Measurements from ENCODE around the gene SCN2A. TPM values are rescaled to one million over a fixed set of nuclear protein-coding genes. Genes with fewer than 3 reads are reported as not detected.

SCN2A gene
- under 0.01 TPM in 2 replicates for total RNA-seq

DNA sequence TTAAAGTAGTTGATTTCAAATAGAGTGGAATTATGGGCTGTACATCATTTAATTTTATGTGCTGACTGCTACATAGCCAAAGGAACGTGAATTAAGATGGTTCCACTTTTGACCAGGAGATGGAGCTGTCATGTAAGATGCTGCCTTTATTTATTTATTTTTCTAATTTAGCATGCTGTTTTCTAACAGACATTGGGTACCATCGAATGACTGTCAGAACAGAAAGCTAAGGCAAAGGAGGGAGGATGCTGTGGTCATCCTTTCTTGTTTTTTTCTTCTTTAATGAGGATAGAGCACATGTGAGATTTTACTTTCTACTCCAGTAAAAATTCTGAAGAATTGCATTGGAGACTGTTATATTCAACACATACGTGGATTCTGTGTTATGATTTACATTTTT is at the start of gene SCN2A:
SCN2A (plus strand) TSS at position 185 of the 400 bp plus-strand sequence. CDS start 56,410 bp downstream, outside the sequence.
- DNase-seq (ENCODE audit: low read depth in 2 of 2): peak; percentile 51 to 66

DNA sequence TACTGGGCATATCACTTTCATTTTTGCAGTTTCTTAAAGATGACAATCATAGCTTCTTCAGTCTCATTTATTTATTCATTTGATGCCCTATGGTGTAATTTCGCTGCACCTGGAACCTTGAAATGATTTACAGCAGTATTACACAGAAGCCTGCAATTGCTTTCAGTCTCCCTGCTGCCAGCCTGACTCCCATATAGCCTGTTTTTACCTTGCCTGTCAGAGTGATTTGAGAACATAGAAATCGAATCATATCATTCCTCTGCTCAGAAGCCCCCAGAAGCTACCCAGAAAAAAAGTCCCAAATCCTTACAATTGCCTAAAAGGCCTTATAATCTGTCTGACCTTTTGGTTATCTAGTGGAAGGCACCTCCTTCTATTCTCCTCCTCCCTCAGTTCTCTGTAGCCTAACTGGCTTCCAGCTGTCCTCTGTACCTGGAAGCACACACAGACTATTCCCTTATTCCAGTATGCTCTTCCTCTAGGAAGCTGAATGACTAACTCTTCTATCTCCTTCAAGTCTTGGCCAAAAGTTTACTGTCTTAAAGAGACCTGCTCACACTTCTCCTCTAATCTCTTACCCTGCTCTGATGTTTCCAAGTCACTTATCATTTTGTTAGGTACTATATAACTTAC is 48.0 kb upstream of the SCN2A start:
- no peak for DNase-seq (ENCODE audit: low read depth in 2 of 2)

DNA sequence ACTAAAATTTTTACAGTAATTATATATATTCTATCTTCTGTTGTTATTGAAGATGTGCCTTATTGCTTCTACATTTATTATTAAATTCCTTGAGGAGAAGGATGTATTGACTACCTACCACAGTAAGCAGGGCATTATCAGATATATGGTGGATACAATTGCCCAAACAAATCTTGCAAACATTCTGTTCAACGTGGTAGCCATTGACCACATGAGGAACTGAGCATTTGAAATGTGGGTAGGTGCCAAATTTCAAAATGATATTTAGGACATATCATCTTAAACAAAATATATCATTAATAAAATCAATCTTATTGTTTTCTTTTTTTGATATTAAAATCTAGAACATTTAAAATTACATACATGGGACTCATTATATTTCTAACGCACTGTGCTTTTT is 46.5 kb upstream of the SCN2A start:
- no peak for DNase-seq (ENCODE audit: low read depth in 2 of 2)

DNA sequence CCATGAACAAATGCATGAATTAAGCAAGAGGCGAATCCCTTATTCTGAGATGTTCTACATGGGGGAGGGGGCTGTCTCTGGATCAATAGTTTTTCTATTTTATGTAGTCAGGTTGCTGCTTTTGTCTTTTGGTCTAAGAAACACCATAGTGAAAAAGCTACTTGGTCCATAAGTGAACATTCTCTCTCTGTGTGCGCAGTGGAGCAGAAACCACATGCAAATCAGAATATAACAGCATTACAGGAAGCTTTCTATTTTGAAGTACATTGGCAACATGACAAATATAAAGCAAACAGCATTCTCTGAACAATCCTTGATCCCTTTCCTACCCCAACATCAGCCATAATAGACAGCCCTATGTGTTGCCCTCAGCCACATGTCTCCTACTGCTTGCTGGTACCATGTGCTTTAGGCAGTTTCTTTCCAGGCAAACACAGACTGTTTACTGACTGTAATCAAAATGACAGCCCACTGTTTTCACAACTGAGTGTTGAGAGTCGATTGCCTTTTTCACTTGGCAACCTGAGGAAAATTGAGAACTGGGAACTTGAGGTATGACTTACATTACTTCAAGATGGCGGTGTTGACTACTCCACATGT is 45.9 kb upstream of the SCN2A start:
- no peak for DNase-seq (ENCODE audit: low read depth in 2 of 2)

DNA sequence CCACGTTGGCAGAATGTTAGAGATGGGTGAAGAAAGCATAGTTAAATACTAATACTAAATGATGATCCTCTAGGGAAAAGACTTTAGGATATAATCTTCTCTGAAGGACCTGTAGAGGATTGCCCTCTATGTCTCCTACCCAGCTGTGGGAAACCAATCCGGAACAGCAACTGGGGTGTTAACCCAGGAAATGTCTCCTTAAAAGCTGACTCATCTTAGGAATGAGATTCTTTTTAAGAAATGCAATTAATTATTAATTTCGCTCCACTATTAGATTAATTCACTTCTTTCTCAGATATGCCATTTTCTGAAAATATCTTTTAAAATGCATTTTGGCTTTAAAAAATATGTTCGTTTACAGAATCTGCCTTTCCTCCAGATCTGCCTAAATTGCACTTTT is 42.8 kb upstream of the SCN2A start:
- no peak for DNase-seq (ENCODE audit: low read depth in 2 of 2)

DNA sequence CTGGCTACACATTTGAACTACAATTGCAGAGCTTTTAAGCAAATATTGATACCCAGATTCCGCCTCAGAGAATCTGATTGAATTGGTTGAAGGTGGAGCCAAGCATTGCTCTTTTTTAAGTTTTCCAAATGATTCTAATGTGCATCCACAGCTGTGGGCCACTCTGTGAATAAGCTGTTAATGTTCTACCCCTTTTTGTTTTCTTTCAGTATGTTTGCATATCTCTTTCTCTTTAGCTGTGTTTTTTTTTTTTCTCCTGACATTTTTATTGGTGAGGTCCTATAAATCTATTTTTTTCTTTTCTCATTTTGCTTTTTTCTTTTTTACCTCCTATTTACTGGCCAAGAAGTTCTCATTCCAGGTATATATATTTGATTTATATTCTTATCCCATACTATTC is 41.9 kb upstream of the SCN2A start:
- DNase-seq (ENCODE audit: low read depth in 2 of 2): no peak

DNA sequence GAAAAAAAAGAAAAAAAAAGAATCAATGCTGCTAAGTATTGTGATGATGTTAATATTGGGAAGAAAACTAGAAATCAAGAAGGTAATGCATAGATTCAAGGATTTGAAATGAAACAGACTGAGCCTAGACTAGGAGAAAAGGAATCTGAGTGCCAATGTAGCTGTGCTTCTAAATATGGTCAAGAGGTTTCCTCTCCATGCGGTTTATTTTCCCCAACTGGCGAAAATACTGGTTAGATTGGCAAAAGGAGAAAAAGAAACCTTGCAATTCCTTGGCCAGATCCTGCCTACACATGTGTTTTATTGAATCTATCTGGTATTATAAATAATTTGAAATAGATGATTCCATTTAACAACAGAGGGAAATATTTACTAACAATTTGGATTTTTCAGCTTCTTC is 41.0 kb upstream of the SCN2A start:
- no peak for DNase-seq (ENCODE audit: low read depth in 2 of 2)

DNA sequence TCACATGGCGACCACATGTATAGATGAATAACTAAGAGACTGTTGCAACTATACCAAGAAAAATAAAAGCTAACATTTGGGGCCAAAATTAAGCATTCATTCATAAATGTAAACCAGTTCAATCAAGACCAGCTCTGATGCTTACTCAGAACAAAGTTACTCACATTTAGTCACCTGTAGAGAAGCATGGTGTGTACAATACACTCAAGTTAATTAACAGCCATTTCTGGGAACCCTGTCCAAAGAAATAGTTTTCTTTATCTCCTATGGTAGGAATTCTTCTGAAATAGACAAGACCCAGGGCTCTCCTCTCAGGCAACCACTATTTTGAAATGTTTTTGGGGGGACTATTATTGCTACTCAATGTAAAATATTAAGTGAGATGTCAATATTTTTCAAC is 37.0 kb upstream of the SCN2A start:
- DNase-seq (ENCODE audit: low read depth in 2 of 2): no peak

DNA sequence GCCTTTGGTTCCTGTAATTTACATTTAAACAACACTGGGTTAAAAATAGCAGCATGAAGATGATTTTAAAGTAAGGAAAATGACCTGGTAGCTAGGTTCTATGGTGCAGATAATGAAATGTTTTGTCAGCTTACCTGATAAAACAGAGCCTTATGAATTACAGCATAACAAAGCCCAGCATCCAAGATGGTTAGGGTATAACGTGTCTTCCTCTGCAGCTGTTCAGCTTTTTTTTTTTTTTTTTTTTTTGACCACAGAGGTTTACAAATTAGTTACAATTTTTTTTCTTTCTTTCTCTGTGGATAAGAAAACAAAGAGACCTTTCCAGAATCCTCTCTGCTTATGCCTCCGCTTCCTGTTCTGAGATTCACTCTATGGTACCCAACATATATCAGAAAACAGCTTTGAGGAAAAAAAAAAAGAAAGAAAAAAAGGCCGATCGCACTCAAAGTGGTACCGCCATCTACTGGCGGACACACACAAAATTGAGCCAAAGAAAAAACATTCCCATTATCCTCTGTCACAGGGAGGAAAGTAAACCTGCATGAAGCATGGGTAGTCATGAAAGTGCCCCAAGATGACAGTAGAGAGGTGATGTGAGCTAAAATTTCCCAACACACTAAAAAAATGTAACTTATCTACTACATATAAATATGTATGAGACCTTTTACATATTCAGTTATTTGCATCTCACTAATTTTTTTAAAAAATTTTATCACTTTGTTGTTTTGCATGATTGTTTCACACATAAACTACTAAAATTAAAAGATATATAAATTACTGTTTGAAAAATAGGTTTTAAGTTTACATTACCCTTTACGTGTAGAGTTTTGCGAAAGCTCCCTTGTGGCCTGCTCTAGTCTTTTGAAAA is 35.3 kb upstream of the SCN2A start, which contains the start of gene SCN3A:
SCN3A (minus strand) TSS at position 362 of the 871 bp plus-strand sequence. CDS start 27,656 bp downstream, outside the sequence.
- peak; percentile 26 to 37 for DNase-seq (ENCODE audit: low read depth in 2 of 2)

DNA sequence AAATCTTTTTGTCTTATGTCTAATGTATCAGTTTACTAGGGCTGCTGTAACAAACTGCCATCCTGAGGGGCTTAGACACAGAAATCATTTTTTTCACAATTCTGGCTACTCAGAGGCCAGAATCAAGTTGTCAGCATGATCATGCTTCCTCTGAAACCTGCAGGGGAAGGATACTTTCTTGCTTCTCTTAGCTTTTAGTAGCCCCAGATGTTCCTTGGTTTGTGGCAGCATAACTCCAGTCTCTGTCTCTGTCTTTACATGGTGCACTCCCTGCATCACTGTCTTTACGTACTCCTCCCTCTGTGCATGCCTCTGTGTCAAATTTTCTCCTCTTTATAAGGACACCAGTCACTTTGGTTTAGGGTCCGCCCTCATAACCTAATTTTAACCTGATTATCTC is 33.3 kb upstream of the SCN2A start:
- DNase-seq (ENCODE audit: low read depth in 2 of 2): no peak

DNA sequence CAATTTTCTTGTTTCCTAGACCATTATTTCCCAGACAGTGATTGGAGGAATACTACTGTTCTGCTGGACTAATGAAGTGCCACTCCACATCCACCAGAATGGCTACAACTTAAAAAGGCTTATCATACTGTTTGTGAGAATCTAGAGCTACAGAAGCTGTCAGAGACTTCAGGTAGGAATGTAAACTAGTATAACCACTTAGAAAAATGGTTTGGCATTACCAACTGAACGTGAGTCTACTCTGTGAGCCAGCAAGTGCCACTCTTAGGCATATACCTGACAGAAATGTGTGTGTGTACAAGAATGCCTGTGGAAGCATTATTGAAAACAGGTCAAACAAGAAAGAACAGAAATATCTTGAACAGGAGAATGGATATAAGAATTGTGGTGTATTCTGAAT is 31.1 kb upstream of the SCN2A start:
- DNase-seq (ENCODE audit: low read depth in 2 of 2): no peak

DNA sequence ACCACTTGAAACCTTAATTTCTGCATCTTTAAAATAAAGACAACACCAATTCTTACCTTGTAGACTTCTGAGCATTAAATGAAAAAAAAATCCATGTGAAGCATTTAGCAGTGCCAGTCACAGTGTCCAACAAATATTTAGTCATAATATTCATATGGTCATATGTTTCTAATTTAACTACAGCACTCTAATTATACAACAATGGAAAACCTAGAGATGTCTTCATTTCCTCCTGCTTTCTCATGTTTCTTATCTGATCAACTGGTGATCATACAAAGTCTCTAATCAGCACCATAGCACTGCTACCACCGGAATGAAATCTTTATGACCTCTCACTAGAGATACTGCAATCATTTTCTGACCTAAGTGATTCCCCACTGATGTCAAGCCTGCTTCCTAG is 25.1 kb upstream of the SCN2A start:
- no peak for DNase-seq (ENCODE audit: low read depth in 2 of 2)

DNA sequence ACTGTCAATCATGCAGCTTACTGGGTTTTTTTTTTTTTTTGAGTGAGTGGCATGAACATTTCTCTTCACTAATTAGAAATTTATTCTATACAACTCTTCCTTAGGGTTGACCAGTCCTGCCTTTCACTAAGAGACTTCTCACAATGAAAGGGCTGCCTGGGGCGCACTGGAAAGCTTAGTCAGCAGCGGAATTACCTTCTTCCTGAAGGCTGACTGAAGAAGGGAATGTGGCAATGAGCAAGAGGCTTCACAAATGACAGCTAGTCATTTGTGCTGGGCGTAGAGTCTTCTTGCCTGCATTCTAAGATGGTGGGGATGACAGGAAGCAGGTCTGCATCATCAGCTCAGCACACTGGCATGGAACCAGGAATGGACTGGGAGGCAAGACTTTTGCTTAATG is 19.7 kb upstream of the SCN2A start:
- no peak for DNase-seq (ENCODE audit: low read depth in 2 of 2)

DNA sequence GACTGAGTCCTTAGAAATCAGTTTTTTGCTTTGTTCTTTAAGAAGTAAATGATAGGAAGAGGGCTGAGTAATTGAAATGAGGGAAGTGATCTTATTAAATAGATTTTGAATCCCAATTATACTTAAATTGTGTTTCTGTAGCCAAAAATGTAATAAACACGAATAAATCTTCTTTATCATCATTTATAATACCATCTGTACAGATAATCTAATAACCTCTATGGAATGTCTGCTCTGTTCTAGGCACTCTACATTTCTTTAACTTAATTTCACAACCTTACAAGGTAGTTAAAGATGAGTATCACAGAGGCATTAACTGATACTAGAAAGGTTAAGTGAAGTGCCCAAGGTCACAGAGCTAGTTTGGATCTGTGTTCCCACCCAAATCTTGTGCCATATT is 14.3 kb upstream of the SCN2A start:
- DNase-seq (ENCODE audit: low read depth in 2 of 2): no peak

DNA sequence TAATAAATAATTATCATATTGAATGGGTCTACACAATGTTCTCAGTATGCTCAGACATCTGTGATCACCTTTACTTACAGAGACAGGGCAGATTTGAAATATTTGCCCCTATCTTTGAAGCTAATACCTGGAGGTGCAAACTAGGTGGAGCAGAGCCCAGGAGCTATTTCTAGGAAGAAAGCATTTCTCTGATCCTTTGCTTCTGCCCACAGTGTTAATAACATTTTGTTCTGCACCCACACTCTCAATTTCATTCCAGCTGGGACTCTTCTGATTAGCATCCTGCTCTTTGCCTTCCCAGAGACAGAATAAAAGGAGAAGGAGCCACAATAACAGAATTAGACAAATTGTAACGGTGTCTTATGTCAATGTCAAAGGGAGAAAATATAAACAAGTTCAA is 11.6 kb upstream of the SCN2A start:
- DNase-seq (ENCODE audit: low read depth in 2 of 2): no peak

DNA sequence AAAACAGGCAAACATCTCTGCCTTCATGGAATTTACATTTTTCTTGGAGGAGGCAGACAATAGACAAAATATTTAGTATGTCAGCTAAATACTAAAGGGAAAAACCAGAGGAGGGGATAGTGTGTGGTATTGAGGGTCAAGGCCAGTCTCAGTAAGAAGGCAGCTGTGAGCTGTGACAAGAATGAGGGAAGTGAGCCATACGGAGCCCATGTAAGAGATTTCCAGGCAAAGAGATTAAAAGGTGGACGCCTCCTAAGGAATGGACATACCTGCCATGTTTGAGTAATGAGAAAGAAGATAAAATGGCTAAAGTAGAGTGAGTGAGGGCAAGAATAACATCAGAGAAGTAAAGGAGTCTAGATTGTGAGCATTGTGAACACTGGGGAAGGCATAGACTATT is 2.2 kb upstream of the SCN2A start:
- DNase-seq (ENCODE audit: low read depth in 2 of 2): no peak

DNA sequence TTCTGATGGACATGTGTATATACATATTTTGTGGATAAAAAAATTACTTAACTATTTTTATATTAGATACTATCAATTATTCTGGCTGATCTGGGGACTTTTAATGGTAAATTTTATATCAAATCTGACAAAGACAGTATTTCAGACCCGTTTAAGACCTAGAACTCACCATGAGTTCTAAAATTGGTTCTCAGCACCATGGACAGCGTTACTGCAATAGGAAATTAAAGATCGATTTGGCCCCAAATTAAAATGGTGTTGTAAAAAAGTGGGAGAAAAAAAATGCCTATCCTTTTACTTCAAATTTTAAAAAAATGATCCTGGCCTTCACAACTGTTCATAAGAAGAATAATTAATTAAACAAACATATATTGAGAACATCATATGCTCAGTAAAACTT is 919 bp upstream of the SCN2A start:
- DNase-seq (ENCODE audit: low read depth in 2 of 2): peak in 1 of 2 donors; percentile 12

DNA sequence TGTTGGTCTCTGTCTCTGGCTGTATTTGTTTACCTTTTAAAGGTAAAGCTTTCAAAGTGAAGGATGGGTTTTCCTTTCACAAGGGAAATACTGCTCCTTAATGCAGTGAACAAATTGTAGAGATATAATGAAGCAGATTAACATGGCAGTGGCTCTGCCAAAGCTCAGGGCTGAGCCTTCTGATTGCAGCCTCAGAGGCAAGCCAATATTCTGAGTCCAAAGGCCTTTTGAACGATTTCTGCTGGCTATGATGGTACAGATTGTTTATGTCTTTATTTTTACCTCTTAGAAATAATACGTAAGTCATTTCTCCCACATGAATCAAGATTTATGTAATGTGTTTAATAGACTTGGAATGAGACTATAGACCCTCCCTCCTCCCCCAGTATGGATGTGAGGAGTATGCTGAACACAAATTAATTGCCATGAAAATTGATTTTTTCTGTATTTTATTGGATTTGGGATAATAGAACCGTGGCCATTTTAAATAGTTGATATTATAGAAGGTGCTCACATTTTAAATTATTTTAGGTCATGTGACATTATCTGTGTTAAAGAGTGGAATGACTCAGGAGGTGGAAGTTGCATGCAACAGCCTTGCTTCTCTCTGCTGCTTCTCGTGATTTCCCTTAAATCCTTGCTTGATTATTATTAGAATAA is 772 bp downstream of the SCN2A start:
- DNase-seq (ENCODE audit: low read depth in 2 of 2): no peak

DNA sequence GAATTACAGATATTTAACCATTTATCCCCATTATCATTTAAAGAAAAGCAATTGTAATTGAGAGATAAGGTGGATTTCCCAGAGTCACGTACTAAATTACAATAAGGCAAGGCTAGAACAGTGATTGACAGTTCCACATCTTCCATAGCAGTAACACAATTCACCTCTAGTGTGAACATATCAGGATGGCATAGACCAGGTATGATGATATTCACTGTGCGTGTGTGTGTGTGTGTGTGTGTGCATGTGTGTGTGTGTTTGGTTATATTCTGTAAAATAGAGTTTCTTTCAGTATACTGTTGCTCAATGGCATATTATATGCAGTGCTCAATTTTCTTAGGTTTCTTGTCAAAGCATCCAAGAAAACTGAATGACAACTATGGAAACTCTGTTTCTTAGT is 1.7 kb downstream of the SCN2A start:
- DNase-seq (ENCODE audit: low read depth in 2 of 2): no peak

DNA sequence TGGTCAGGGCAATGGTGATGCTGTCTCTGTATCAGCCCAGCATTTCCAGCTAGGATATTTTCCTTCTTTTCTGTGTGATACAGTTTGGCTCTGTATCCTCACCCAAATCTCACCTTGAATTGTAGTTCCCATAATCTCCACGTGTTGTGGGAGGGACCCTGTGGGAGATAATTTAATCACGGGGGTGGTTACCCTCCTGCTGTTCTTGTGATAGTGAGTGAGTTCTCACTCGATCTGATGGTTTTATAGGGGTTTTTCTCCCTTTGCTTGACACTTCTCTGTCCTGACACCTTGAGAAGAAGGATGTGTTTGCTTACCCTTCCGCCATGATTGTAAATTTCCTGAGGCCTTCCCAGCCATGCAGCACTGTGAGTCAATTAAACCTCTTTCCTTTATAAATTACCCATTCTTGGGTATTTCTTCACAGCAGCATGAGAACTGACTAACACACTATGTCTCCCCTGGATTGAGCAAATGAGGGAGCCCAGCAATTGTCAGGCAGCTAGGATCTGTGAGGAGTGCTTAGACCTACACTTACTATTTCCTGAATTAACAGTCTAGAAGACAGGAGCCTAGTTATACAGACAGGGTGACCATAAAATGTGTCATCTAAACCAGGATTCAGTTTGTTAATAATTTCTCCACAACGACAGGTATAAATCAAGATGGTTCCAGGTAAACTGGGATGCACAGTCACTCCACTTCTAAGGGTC is 6.0 kb downstream of the SCN2A start:
- DNase-seq (ENCODE audit: low read depth in 2 of 2): no peak

DNA sequence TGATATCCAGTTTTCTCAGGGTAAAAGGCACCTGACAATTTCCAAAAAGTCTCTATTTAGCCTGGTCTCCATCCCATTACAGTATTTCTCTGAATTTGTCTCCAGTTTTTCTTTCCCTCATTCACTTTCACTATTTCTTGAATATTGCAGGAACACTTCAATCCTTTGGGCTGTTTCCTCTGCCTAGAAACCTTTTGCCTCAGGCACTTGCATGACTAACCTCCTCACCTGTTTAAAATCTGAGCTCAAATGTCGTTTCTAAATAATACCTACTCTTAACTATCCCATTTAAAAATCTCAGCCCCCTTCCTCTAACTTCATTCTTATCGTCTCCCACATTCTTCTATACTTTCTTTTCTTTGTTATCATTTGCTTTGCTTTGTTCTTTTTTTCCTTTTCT is 9.0 kb downstream of the SCN2A start:
- DNase-seq (ENCODE audit: low read depth in 2 of 2): no peak
